Measurements from ENCODE around the gene FAM200C.

Gene FAM200C

DNA sequence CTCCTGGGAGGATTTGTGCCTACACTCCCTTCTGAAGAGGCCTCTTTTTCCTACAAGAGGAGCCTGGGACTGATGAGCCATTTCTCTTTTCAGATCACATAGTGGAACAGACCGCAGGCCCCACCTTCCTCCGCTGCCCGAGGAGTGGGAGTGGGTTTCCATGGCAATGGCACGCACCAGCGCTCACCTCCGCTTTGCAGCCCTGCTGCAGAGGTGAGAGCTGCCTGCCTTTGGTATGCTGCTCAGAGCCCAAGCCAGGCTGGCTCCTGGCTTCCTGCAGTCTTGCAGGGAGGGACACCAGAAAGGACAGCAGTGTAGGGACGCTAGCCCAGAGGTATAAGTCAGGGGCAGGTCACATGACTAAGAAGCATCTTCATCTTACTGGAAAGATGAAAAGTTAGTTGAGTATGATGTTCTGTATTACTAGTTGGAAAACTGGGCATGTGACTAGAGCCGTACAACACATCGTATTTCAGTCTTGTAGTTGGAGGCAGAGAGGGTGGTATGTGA is 34.2 kb upstream of the FAM200C start:
- no peak for DNase-seq
- TF ChIP-seq POLR2A (IDR thresholded peaks at IDR 0.05; ENCODE audit: low read length) = no peak
- TF ChIP-seq GATA1 (IDR thresholded peaks at IDR 0.05; ENCODE audit: low read depth, low read length) = no peak

GRCh38 chr5:160432787-160433186 is 32.9 kb upstream of the FAM200C start:
- no peak for TF ChIP-seq GATA1 (IDR thresholded peaks at IDR 0.05; ENCODE audit: low read depth, low read length)
- TF ChIP-seq POLR2A (IDR thresholded peaks at IDR 0.05; ENCODE audit: low read length) = no peak
- no peak for DNase-seq

DNA sequence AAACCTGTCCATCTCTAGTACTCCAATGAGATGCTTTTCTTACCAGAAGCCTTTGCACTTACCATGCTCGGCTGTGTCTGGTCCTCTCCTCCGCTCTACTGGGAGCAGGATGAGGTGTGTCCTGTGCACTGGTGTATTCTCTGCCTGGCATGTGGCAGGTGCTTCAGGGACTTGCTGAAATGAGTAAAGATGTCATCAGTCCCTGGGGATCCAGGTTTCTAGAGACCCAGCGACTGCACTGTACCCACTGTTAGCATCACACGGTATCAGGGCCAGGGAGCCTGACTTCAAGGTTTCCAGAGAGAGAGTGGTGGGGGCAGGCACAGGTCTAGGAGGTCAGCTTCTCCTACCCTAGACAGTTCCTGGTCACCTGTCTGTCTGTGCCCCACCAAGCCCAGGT is 32.3 kb upstream of the FAM200C start:
- no peak for DNase-seq
- TF ChIP-seq GATA1 (IDR thresholded peaks at IDR 0.05; ENCODE audit: low read depth, low read length) (no peak), POLR2A (IDR thresholded peaks at IDR 0.05; ENCODE audit: low read length) (no peak)

DNA sequence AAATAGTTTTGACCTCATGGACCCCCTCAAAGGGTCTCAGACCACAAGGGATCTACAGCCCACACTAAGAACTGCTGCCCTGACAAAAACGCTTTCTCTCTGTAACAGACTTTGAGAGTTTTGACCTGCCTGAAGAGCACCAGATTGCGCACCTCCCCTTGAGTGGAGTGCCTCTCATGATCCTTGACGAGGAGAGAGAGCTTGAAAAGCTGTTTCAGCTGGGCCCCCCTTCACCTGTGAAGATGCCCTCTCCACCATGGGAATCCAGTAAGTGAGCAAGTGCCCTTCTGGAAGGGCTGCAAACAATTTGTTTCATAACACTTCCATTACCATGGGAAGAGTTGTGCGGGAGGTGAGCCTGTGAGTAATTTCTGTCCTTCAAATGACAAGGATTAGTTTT is 27.8 kb upstream of the FAM200C start:
- TF ChIP-seq GATA1 (IDR thresholded peaks at IDR 0.05; ENCODE audit: low read depth, low read length) (no peak), POLR2A (IDR thresholded peaks at IDR 0.05; ENCODE audit: low read length) (no peak)
- DNase-seq = no peak

DNA sequence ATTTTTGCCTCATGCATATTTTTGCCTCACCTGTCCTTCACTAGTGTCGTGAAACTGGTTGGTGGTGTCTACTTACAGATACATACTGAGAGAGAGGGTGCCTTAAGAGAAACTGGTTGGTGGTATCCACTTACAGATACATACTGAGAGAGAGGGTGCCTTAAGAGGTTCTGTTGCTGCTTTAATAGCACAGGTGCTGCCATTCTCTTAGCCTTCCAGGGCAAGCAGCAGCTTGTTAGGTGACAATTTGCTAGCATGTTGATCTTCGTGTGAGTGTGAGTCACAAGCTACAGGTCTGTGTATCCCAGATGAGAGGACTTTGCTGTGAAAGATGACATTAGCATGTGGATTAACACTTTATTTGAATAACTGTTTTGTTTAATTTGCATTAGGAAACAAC is 23.2 kb upstream of the FAM200C start:
- TF ChIP-seq GATA1 (IDR thresholded peaks at IDR 0.05; ENCODE audit: low read depth, low read length) (no peak), POLR2A (IDR thresholded peaks at IDR 0.05; ENCODE audit: low read length) (no peak)
- peak in 1 of 2 experiments; percentile 43 for DNase-seq

DNA sequence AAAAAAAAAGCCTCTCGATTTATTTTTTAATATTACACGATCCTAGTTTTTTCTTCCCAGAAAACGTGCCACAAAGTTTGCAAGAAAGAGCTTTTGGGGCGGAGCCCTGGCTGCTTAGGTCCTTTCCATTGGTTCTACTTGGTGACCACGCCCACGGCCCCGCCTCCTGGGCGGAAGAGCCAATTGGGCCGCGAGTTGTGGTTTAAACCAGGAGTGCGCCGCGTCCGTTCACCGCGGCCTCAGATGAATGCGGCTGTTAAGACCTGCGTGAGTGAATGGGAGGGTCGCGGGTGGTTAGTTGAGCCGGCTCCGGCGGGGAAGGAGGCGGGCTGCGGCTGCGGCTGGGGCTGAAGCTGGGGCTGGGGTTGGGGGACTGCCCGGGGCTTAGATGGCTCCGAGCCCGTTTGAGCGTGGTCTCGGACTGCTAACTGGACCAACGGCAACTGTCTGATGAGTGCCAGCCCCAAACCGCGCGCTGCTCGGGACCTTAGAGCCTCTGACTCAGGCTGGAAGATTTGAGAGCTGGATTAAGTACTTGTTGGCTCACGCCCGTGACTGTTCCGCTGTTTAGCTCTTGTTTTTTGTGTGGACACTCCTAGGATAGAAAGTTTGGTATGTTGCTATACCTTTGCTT is 21.9 kb upstream of the FAM200C start, which contains the start of gene PTTG1:
TSS of gene PTTG1 (plus strand) at position 231 of the 634 bp plus-strand sequence. CDS start 458 bp downstream, outside the sequence.
- TF ChIP-seq POLR2A (IDR thresholded peaks at IDR 0.05; ENCODE audit: low read length) = peak; percentile 88
- no peak for TF ChIP-seq GATA1 (IDR thresholded peaks at IDR 0.05; ENCODE audit: low read depth, low read length)
- peak; percentile 98 for DNase-seq

DNA sequence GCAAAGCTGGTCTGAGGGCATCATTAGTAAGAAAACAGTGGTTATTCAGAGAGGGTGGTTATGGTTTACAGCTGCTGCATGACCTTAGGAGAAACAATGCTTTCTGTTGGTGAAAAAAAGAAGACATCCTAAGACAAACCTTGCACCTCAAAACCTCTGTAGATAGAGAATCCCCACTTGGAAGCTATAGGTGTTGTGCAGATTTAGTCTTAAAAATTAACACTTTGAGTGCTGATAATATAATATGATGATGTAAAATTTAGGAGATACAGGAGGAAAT is 20.4 kb upstream of the FAM200C start:
- TF ChIP-seq POLR2A (IDR thresholded peaks at IDR 0.05; ENCODE audit: low read length) (no peak), GATA1 (IDR thresholded peaks at IDR 0.05; ENCODE audit: low read depth, low read length) (no peak)
- DNase-seq = no peak

DNA sequence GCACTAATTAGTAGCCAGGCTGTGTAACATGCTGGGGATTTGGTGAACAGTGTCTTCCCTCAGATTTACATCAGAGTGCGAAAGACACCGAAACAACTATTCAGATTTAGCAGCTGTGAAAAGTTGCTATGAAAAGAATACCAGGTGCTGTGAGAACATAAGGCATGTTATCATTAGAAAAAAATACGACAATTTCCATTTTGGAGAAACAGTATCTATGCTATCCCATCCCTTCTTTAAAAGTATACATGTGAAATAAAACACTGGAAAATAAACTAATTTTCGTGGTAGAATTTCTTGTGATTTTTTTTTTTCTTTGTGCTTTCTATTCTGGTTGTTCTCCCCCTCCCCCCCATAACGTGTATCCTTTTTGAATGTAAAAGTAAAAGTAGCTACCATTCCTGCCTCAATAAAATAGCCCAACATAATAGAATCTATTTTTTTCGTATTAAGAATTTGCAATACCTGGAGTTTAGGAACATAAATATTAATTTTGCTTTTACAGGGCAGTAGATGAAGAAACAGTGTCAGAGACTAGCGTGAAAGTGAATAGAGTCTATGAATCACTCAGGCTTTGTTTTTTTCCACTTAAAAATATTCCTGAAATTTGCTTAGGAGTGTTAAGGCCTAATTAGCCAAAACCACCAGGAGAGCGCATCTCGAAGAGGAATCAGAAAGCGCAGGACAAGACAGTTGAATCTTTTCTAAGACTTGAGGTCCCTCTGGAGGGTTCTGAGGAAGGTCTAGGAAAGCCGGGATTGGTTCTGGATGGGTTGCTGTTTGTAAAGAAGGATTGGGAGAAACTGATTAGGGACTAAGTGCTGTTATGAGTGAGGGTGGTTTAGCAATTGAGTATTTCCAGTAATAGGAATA is 19.8 kb upstream of the FAM200C start:
- TF ChIP-seq POLR2A (IDR thresholded peaks at IDR 0.05; ENCODE audit: low read length) = peak; percentile 29
- TF ChIP-seq GATA1 (IDR thresholded peaks at IDR 0.05; ENCODE audit: low read depth, low read length) = no peak
- DNase-seq = peak in 1 of 2 experiments; percentile 41

DNA sequence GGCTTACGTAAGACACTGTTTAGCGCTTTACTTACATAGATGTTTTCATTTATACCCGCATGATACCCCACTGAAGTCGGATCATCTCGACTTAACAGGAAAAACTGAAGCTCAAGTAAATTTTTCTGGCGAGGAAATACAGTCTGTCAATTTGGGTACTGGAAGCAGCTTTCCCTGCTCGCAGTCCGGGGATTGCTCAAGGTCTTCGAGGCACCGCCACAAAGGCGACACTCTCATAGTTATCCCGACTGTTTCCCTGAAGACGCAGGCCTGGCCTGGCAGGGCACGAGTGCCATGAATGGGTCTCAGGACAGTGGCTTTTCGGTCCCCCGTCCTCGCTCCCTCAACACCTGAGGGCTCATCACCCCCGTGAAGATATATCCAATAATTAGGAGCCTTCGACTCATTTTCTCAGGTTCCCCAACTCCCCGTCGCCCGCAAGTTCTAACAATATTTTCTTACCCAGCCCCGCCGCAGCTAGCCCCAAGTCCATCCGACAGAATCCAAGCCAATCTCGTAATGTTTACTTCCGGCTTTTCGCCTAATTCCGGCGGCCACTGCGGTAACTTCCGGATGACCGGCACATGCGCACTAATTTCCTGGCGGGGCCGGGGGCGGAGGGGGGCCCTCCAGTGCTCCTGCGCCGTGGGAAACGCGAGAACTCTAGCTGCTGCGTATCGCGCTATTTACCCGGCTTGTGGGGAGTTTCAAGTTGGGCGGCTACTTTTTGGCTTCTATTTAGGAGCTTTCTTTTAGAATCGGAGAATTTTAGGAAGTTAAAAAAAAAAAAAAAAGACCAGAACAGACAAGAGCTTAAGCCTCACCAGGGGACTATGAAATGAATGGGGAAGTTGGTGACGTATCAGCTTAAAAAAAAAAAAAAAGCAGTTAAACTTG is 19.0 kb upstream of the FAM200C start, which contains the start of gene SLU7:
TSS of gene SLU7 (minus strand) at position 521 of the 897 bp plus-strand sequence. CDS start 3,787 bp downstream, outside the sequence.
- TF ChIP-seq GATA1 (IDR thresholded peaks at IDR 0.05; ENCODE audit: low read depth, low read length) = no peak
- TF ChIP-seq POLR2A (IDR thresholded peaks at IDR 0.05; ENCODE audit: low read length) = peak; percentile 84
- peak; percentile 96 for DNase-seq

GRCh38 chr5:160398806-160399205 is 1.0 kb downstream of the FAM200C start:
- TF ChIP-seq GATA1 (IDR thresholded peaks at IDR 0.05; ENCODE audit: low read depth, low read length) (no peak), POLR2A (IDR thresholded peaks at IDR 0.05; ENCODE audit: low read length) (no peak)
- DNase-seq = no peak

GRCh38 chr5:160397492-160397891 is 2.4 kb downstream of the FAM200C start:
- TF ChIP-seq POLR2A (IDR thresholded peaks at IDR 0.05; ENCODE audit: low read length) (no peak), GATA1 (IDR thresholded peaks at IDR 0.05; ENCODE audit: low read depth, low read length) (no peak)
- no peak for DNase-seq

DNA sequence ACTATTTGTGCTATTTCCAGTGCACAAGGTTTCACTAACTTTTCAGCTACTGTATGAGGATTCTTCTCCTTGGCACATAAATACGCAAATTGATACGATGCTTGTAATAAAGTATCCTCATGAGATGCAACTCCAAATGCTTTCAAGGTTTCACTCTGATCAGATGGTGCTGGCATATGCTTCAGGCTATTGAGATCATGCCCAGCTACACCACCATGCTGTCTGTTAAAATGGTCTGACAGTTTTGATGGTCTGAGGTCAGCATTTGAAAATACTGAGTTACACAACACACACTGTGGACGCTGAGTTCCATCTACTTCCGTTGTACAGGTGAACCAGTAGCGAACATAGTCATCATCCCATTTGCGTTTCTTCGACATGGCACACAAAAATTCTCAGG is 4.7 kb downstream of the FAM200C start:
- no peak for TF ChIP-seq GATA1 (IDR thresholded peaks at IDR 0.05; ENCODE audit: low read depth, low read length)
- no peak for DNase-seq

GRCh38 chr5:160390787-160391696 is 8.8 kb downstream of the FAM200C start:
- DNase-seq = peak; percentile 46 to 62

More at GRCh38 chr5:160390787-160391696, 8.8 kb downstream of the FAM200C start:
- TF ChIP-seq GATA1 (IDR thresholded peaks at IDR 0.05; ENCODE audit: low read depth, low read length) = no peak
- TF ChIP-seq POLR2A (IDR thresholded peaks at IDR 0.05; ENCODE audit: low read length) = no peak
